Esophagus squamous epithelium (tissue), 5 donors: Measurements from ENCODE around the gene CSPG5. TPM values are rescaled to one million over a fixed set of nuclear protein-coding genes. Genes with fewer than 3 reads are reported as not detected.
A peak's percentile ranks its signal among the peaks of the same experiment; 100 is the strongest.

Experiments used
- DNase-seq: peaks from one replicate; lab custom pipeline; 2025; lab: John Stamatoyannopoulos, UW
- H3K27ac ChIP-seq, 4 donors: fragments of 200-600 bp; sonication (generic); one replicate each; pipeline ENCODE4 v1.5.1; 2016 to 2019; ENCODE audit warnings: mild to moderate bottlenecking in 1 of 4
- H3K27me3 ChIP-seq, 4 donors: fragments of 200-600 bp; sonication (generic); 1 replicate in 3 of 4; 2 replicates in 1 of 4; pipeline versions ENCODE4 v1.5.1 to v1.6.0; 2017 to 2021; ENCODE audit warnings: antibody characterized with exemption in 1 of 4
- H3K36me3 ChIP-seq, 3 donors: fragments of 200-600 bp; sonication (generic); one replicate each; pipeline ENCODE4 v1.5.1; 2016 to 2019
- H3K4me1 ChIP-seq, 3 donors: fragments of 200-600 bp; sonication (generic); one replicate each; pipeline ENCODE4 v1.5.1; 2017 to 2019
- H3K4me3 ChIP-seq, 4 donors: fragments of 200-600 bp; sonication (generic); 1 replicate in 3 of 4; 2 replicates in 1 of 4; pipeline ENCODE4 v1.5.1; 2016 to 2019; ENCODE audit warnings: mild to moderate bottlenecking in 2 of 4, moderate library complexity in 1 of 4
- H3K9me3 ChIP-seq, 3 donors: fragments of 200-600 bp; sonication (generic); one replicate each; pipeline ENCODE4 v1.5.1; 2016 to 2019
- CTCF ChIP-seq, 6 experiments: fragments of 450-650 bp in 4 of 6; fragments of 200-600 bp in 2 of 6; sonication (generic) in 2 of 6; IDR thresholded peaks; one replicate each; pipeline ENCODE4 v1.5.1; 2016 to 2019; ENCODE audit warnings: antibody characterized with exemption in 6 of 6, mild to moderate bottlenecking in 4 of 6, moderate library complexity in 4 of 6
- POLR2A ChIP-seq, 4 donors: fragments of 450-650 bp; IDR thresholded peaks; one replicate each; pipeline ENCODE4 v1.6.1; 2017; ENCODE audit warnings: antibody characterized with exemption in 4 of 4, mild to moderate bottlenecking in 4 of 4, moderate library complexity in 3 of 4
- WGBS, 2 donors: methylation state at CpG; one replicate each; pipeline ENCODE4 v1.1.5; 2018; 5-methylcytosine and 5-hydroxymethylcytosine counted together
- intact Hi-C: fragments of 100-400 bp; cut with DNase I; formaldehyde crosslinking; loops from one replicate; pipeline ENCODE4 v1.15.0; 2022
- total RNA-seq, 4 donors: library from RNA; depleted of rRNA; stranded (reverse); fragments of >200 nt; gene quantifications; one replicate each; pipeline ENCODE4 v1.1.0, GENCODE V29; 2016
- donor health status: DM: yes; HTN: yes; CAD: no.

The CSPG5 gene
- total RNA-seq, 4 donors from 2014 or later = 0.19 to 0.32 (median 0.31) TPM; not detected in 1

DNA sequence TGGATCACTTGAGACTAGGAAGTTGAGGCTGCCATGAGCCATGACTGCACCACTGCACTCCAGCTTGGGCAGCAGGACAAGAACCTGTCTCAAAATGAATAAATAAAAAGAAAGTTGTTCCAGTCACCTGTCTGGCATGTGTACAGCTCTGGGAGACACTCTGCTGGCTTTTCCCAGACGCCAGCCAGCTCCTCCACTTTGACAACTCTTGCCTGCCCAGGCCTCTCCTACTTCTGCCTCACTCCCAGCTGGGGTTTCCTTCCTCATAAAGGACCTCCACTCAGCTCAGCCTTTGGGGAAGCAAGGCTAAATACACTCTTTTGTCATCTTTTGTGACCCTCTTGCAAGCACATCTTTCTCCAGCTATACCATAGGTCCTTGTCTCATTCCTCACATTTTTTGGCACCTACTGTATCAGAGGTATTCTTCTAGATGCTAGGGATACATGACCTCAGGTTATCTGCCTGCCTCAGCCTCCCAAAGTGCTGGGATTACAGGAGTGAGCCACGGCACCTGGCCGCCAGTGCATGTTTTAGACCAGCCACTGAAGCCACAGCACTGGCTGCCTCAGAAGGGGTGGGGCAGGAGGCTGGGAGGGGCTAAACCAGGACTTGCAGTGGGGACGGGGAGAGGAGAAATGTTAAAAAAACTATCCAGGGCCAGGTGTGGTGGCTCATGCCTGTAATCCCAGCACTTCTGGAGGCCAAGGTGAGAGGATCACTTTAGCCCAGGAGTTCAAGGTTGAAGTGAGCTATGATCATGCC lies 55.2 kb downstream of the CSPG5 start:
- no peak overlapping the region for H3K4me3 ChIP-seq
- WGBS, 2 donors = 18 to 43% methylated on average over 2 to 3 of the region's 4 CpGs
- intact Hi-C loops = loop anchor here (2.0 kb wide), 1 partner anchor 269 kb away; no protein-coding TSS in a partner anchor

DNA sequence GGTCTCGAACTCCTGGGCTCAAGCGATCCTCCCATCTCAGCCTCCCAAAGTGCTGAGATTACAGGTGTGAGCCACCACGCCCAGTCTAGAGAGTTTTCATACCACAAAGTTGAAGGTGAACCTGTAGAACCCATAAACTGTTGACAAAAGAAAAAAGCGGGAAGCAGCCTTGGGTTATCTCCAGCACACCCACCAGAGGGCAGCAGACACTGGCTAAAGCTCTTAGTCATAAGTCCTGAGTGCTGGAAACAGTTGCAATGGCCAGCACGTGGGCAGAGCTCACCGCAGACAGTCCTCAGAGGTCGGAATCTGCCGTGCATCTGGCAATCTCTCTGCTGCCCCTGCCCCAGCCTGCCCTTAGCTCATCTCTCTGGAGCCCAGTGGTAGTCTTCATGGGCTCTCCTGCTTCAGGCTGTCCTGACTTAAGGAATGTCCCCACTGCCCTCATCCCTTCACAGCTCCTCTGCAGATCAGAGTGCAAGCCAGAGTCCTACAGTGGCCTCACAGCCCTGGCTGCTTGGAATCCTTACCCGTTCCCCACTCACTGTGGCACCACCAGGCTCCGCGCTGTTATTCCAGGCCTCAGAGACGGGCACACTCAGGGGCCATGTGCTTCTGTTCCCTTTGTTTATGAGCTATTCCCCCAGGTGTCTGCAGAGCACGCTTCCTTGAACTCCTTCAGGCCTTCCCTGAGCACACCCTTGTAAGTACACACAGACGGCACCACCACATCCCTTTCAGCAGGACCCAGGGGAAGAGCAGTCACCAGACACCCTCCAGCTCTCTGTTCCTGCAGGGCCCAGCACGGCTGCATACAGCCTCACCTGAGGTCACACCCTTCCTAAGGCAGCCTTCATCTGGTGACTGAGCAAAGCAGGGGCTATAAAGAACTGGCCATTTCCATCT lies 56.3 kb downstream of the CSPG5 start:
- intact Hi-C loops = loop anchor here (2.0 kb wide), 1 partner anchor 270 kb away; no protein-coding TSS in a partner anchor
- TF ChIP-seq POLR2A (IDR thresholded peaks at IDR 0.05) (no peak), CTCF (IDR thresholded peaks at IDR 0.05) (peak; percentile 87 to 96 (median 92))
- Histone ChIP-seq H3K9me3 (peaks cover 0 to 4% (median 0%) of the 10 kb centered on the region in 3 donors), H3K27ac (no peak overlapping the region), H3K4me3 (no peak overlapping the region), H3K36me3 (no peaks in the 10 kb centered on the region), H3K4me1 (peaks cover 0 to 17% (median 3%) of the 10 kb centered on the region in 3 donors), H3K27me3 (no peaks in the 10 kb centered on the region)
- no peak for DNase-seq
- WGBS, 2 donors = 26 to 49% methylated on average over 11 to 12 of the region's 15 CpGs

More for the DNA sequence above, 55.2 kb downstream of the CSPG5 start:
- H3K27ac ChIP-seq = no peak overlapping the region
- no peak for DNase-seq
- H3K27me3 ChIP-seq = no peaks in the 10 kb centered on the region
- H3K4me1 ChIP-seq = peaks cover 0 to 17% (median 6%) of the 10 kb centered on the region in 3 donors
- no peak for TF ChIP-seq CTCF (IDR thresholded peaks at IDR 0.05)
- no peak for TF ChIP-seq POLR2A (IDR thresholded peaks at IDR 0.05)
- H3K9me3 ChIP-seq = peaks cover 0 to 9% (median 0%) of the 10 kb centered on the region in 3 donors
- no peaks in the 10 kb centered on the region for H3K36me3 ChIP-seq

- DNase-seq = no peak
- H3K27ac ChIP-seq = no peak overlapping the region
- peaks cover 0 to 17% (median 3%) of the 10 kb centered on the region in 3 donors for H3K4me1 ChIP-seq
- no peaks in the 10 kb centered on the region for H3K9me3 ChIP-seq
- no peaks in the 10 kb centered on the region for H3K27me3 ChIP-seq
- TF ChIP-seq POLR2A (IDR thresholded peaks at IDR 0.05) (no peak), CTCF (IDR thresholded peaks at IDR 0.05) (no peak)
- H3K4me3 ChIP-seq = no peak overlapping the region
- intact Hi-C loops = no loop called here
- no peaks in the 10 kb centered on the region for H3K36me3 ChIP-seq
Measured at GRCh38 chr3:47520756-47521155, 57.9 kb downstream of the CSPG5 start.

GRCh38 chr3:47517937-47518336 lies 60.7 kb downstream of the CSPG5 start:
- intact Hi-C loops = no loop called here
- no peaks in the 10 kb centered on the region for H3K9me3 ChIP-seq
- no peaks in the 10 kb centered on the region for H3K27me3 ChIP-seq
- H3K36me3 ChIP-seq = no peaks in the 10 kb centered on the region
- no peak overlapping the region for H3K27ac ChIP-seq
- no peak overlapping the region for H3K4me3 ChIP-seq
- TF ChIP-seq POLR2A (IDR thresholded peaks at IDR 0.05) (no peak), CTCF (IDR thresholded peaks at IDR 0.05) (no peak)
- 93% methylated on average over 2 of the region's 2 CpGs for WGBS, 2 donors
- peaks cover 0 to 14% (median 3%) of the 10 kb centered on the region in 3 donors for H3K4me1 ChIP-seq
- DNase-seq = no peak
